ENCODE results near the gene GRM8.

DNA sequence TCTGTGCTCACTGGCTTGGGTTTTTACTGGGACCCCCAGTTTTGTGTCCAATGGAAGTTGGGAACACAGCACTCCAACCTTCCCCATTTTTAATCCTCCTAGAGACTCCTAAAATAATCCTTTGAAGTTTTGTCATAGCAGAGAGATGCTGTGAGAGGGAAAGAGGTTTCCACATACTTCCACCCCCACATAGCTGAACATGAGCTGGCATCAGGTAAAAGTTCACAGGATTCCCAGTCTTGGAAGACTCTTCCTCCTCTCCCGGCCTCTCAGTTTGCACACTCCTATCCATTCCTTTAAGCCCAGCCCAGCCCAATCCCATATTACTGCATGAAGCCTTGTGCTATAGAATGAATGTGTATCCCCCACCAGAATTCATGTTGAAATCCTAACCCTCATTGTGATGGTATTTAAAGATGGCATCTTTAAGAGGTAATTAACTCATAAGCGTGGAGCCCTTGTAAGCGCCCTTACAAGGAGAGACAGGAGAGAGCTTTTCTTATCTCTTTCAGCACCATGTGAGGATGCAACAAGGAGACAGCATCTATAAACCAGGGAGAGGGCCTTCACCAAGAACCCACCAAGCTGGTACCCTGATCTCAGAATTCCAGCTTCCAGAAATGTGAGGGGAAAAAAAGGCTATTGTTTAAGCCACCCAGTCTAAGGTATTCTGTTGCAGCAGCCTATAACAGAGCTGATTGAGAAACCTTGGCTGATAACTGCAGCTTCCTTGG lies 22.4 kb downstream of the GRM8 start:
- TF ChIP-seq EZH2 (IDR thresholded peaks at IDR 0.05; ENCODE audit: low read length): no peak
- TF ChIP-seq, protein P1, sequence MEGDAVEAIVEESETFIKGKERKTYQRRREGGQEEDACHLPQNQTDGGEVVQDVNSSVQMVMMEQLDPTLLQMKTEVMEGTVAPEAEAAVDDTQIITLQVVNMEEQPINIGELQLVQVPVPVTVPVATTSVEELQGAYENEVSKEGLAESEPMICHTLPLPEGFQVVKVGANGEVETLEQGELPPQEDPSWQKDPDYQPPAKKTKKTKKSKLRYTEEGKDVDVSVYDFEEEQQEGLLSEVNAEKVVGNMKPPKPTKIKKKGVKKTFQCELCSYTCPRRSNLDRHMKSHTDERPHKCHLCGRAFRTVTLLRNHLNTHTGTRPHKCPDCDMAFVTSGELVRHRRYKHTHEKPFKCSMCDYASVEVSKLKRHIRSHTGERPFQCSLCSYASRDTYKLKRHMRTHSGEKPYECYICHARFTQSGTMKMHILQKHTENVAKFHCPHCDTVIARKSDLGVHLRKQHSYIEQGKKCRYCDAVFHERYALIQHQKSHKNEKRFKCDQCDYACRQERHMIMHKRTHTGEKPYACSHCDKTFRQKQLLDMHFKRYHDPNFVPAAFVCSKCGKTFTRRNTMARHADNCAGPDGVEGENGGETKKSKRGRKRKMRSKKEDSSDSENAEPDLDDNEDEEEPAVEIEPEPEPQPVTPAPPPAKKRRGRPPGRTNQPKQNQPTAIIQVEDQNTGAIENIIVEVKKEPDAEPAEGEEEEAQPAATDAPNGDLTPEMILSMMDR (optimal IDR thresholded peaks at IDR 0.05 in 1 of 3, IDR thresholded peaks at IDR 0.05 in 1 of 3, conservative IDR thresholded peaks at IDR 0.05 in 1 of 3; ENCODE audit: extremely low read depth in 1 of 3, insufficient read depth in 2 of 3, low read length in 3 of 3): no peak
